HepG2 (cell line): ENCODE measurements around the gene ARL14EP. TPM values are rescaled to one million over a fixed set of nuclear protein-coding genes. Genes with fewer than 3 reads are reported as not detected.

Experiments
- ATF4 ChIP-seq, 2 experiments: fragments of 450-650 bp in 1 of 2; sonication (generic) in 1 of 2; formaldehyde crosslinking; IDR thresholded peaks; 2 replicates each; pipeline versions ENCODE4 v1.5.0 to v1.8.0; 2020 to 2022; ENCODE audit warnings: mild to moderate bottlenecking in 1 of 2, missing genetic modification reagents in 1 of 2
- CEBPB ChIP-seq: IDR thresholded peaks from 2 replicates; pipeline ENCODE4 v1.6.1; 2011; ENCODE audit warnings: low read depth, low read length, improper control_type of control experiment, borderline replicate concordance
- CERS6 ChIP-seq: sonication (generic); formaldehyde crosslinking; IDR thresholded peaks from 2 replicates; pipeline ENCODE4 v1.5.0; 2020; ENCODE audit warnings: missing genetic modification reagents
- DMAP1 ChIP-seq: IDR thresholded peaks from 2 replicates; pipeline ENCODE4 v1.6.1; 2016
- ELF4 ChIP-seq: sonication (generic); formaldehyde crosslinking; IDR thresholded peaks from 2 replicates; pipeline ENCODE4 v1.5.0; 2020; ENCODE audit warnings: missing genetic modification reagents, mild to moderate bottlenecking, moderate library complexity, borderline replicate concordance
- FOXA1 ChIP-seq, 2 experiments: fragments of 450-650 bp in 1 of 2; sonication (generic) in 1 of 2; formaldehyde crosslinking in 1 of 2; IDR thresholded peaks; 2 replicates each; pipeline versions ENCODE4 v1.4.0 to v1.6.1; 2016 to 2020; ENCODE audit warnings: missing genetic modification reagents in 1 of 2
- FOXA3 ChIP-seq: IDR thresholded peaks from 2 replicates; pipeline ENCODE4 v1.6.1; 2016; ENCODE audit warnings: missing genetic modification reagents, missing compliant biosample characterization
- FOXJ3 ChIP-seq: sonication (generic); formaldehyde crosslinking; IDR thresholded peaks from 2 replicates; pipeline ENCODE4 v1.4.0; 2020; ENCODE audit warnings: missing genetic modification reagents, mild to moderate bottlenecking, borderline replicate concordance
- HNF4A ChIP-seq: sonication (generic); formaldehyde crosslinking; IDR thresholded peaks from 2 replicates; pipeline ENCODE4 v1.4.0; 2020; ENCODE audit warnings: missing genetic modification reagents
- HNF4G ChIP-seq, 2 experiments: sonication (generic) in 1 of 2; formaldehyde crosslinking in 1 of 2; IDR thresholded peaks; 2 replicates each; pipeline versions ENCODE4 v1.4.0 to v1.6.1; 2011 to 2020; ENCODE audit warnings: borderline replicate concordance in 2 of 2, low read depth in 2 of 2, mild to moderate bottlenecking in 2 of 2, low read length in 1 of 2, missing genetic modification reagents in 1 of 2, moderate library complexity in 1 of 2
- IRF9 ChIP-seq: sonication (generic); formaldehyde crosslinking; IDR thresholded peaks from 2 replicates; pipeline ENCODE4 v1.8.0; 2022; ENCODE audit warnings: missing genetic modification reagents, mild to moderate bottlenecking, borderline replicate concordance
- ISL2 ChIP-seq: sonication (generic); formaldehyde crosslinking; IDR thresholded peaks from 2 replicates; pipeline ENCODE4 v1.5.0; 2020; ENCODE audit warnings: missing genetic modification reagents
- JUN ChIP-seq: sonication (generic); formaldehyde crosslinking; IDR thresholded peaks from 2 replicates; pipeline ENCODE4 v1.4.0; 2020; ENCODE audit warnings: mild to moderate bottlenecking, missing genetic modification reagents
- JUNB ChIP-seq: sonication (generic); formaldehyde crosslinking; IDR thresholded peaks from 2 replicates; pipeline ENCODE4 v1.8.0; 2022; ENCODE audit warnings: missing genetic modification reagents, mild to moderate bottlenecking, borderline replicate concordance
- RAD21 ChIP-seq: fragments of 450-650 bp; formaldehyde crosslinking; IDR thresholded peaks from 2 replicates; pipeline ENCODE4 v1.5.0; 2020; ENCODE audit warnings: mild to moderate bottlenecking
- RBAK ChIP-seq: sonication (generic); formaldehyde crosslinking; IDR thresholded peaks from 2 replicates; pipeline ENCODE4 v1.5.1; 2020; ENCODE audit warnings: mild to moderate bottlenecking, missing genetic modification reagents
- SKI ChIP-seq: fragments of 450-650 bp; IDR thresholded peaks from one replicate; pipeline ENCODE4 v1.6.1; 2018; ENCODE audit warnings: mild to moderate bottlenecking; ENCODE audit not compliant: partially characterized antibody
- SNAPC2 ChIP-seq: sonication (generic); formaldehyde crosslinking; IDR thresholded peaks from 2 replicates; pipeline ENCODE4 v1.8.1; 2022; ENCODE audit warnings: mild to moderate bottlenecking, missing genetic modification reagents
- SP140L ChIP-seq: sonication (generic); formaldehyde crosslinking; IDR thresholded peaks from 2 replicates; pipeline ENCODE4 v1.4.0; 2020; ENCODE audit warnings: missing genetic modification reagents, borderline replicate concordance
- SSRP1 ChIP-seq: IDR thresholded peaks from 2 replicates; pipeline ENCODE4 v1.6.1; 2016; ENCODE audit warnings: control low read depth
- TCF7 ChIP-seq: sonication (generic); IDR thresholded peaks from 2 replicates; pipeline ENCODE4 v1.6.1; 2016; ENCODE audit warnings: antibody characterized with exemption, low read depth
- ZEB1 ChIP-seq: IDR thresholded peaks from 2 replicates; pipeline ENCODE4 v1.6.1; 2012; ENCODE audit warnings: mild to moderate bottlenecking, low read depth, inconsistent platforms; ENCODE audit not compliant: insufficient replicate concordance
- ZNF275 ChIP-seq: sonication (generic); formaldehyde crosslinking; IDR thresholded peaks from 2 replicates; pipeline ENCODE4 v1.8.0; 2022; ENCODE audit warnings: missing genetic modification reagents, mild to moderate bottlenecking, inconsistent platforms, borderline replicate concordance
- ZNF296 ChIP-seq: sonication (generic); formaldehyde crosslinking; conservative IDR thresholded peaks from 2 replicates; pipeline ENCODE4 v1.5.0; 2020; ENCODE audit warnings: mild to moderate bottlenecking, missing genetic modification reagents
- ZNF543 ChIP-seq: sonication (generic); formaldehyde crosslinking; IDR thresholded peaks from 2 replicates; pipeline ENCODE4 v1.4.0; 2020; ENCODE audit warnings: mild to moderate bottlenecking, missing genetic modification reagents
- ZNF546 ChIP-seq: sonication (generic); formaldehyde crosslinking; conservative IDR thresholded peaks from 2 replicates; pipeline ENCODE4 v1.8.1; 2023; ENCODE audit warnings: mild to moderate bottlenecking, missing genetic modification reagents
- ZNF607 ChIP-seq: sonication (generic); formaldehyde crosslinking; IDR thresholded peaks from 2 replicates; pipeline ENCODE4 v1.5.1; 2020; ENCODE audit warnings: missing genetic modification reagents, mild to moderate bottlenecking, borderline replicate concordance
- ZNF7 ChIP-seq: IDR thresholded peaks from 2 replicates; pipeline ENCODE4 v1.6.1; 2016; ENCODE audit warnings: missing biosample characterization, missing genetic modification reagents
- ZNF788 ChIP-seq: sonication (generic); formaldehyde crosslinking; IDR thresholded peaks from 2 replicates; pipeline ENCODE4 v1.5.0; 2020; ENCODE audit warnings: mild to moderate bottlenecking, missing genetic modification reagents, borderline replicate concordance
- polyA plus RNA-seq, 8 experiments: library from polyadenylated mRNA; depleted of rRNA in 3 of 8; stranded (reverse) in 7 of 8; unstranded in 1 of 8; fragments of >200 nt; fragmentation: Illumina TruSeq in 4 of 8; extraction: Trizol in 4 of 8; gene quantifications; 2 replicates each; pipeline versions ENCODE4 v1.2.1 to v1.2.3, GENCODE V29; 2011 to 2016; ENCODE audit warnings: low read depth in 4 of 8, missing spikeins in 1 of 8, mixed read lengths in 1 of 8; ENCODE audit not compliant: insufficient read depth in 1 of 8
- total RNA-seq, 5 experiments: library from RNA; depleted of rRNA; stranded (reverse); fragments of >200 nt; fragmentation: Illumina TruSeq; extraction: Trizol; gene quantifications; 2 replicates each; pipeline ENCODE4 v1.2.3, GENCODE V29; 2016; ENCODE audit warnings: low read depth in 1 of 5

Gene ARL14EP
- total and polyA plus RNA-seq, 2 of the 13 experiments (the other 11 are each of a cell fraction or from before 2014, with no cell fraction given) = 9.8 to 15.4 TPM

- TF ChIP-seq ZNF788 (CRISPR knock-in tag) (no peak), RBAK (CRISPR knock-in tag) (no peak), DMAP1 (CRISPR knock-in tag) (no peak), ZEB1 (peak; percentile 46), RAD21 (CRISPR knock-in tag) (no peak), FOXJ3 (peak; percentile 82; the same call in 1 of the 2 replicates), SSRP1 (CRISPR knock-in tag) (peak; percentile 65; the same call in 1 of the 2 replicates), JUNB (CRISPR knock-in tag) (no peak), ZNF7 (CRISPR knock-in tag) (no peak), FOXA3 (CRISPR knock-in tag) (peak; percentile 93), ZNF275 (CRISPR knock-in tag) (no peak), JUN (no peak), IRF9 (CRISPR knock-in tag) (no peak), CERS6 (CRISPR knock-in tag) (no peak), SKI (peak; percentile 97), ZNF546 (CRISPR knock-in tag) (no peak), SP140L (CRISPR knock-in tag) (no peak), TCF7 (no peak), ZNF296 (CRISPR knock-in tag) (no peak), CEBPB (peak; percentile 92), ZNF607 (CRISPR knock-in tag) (no peak), FOXA1 (IDR thresholded peaks at IDR 0.05) (no peak), FOXA1 (CRISPR knock-in tag; IDR thresholded peaks at IDR 0.05) (peak; percentile 82), HNF4A (CRISPR knock-in tag) (peak; percentile 45), ZNF543 (CRISPR knock-in tag) (no peak), SNAPC2 (CRISPR knock-in tag) (no peak), ISL2 (CRISPR knock-in tag) (0 out of 2 replicates have a peak, but pooled peaks have one; percentile 15), ATF4 (CRISPR knock-in tag; IDR thresholded peaks at IDR 0.05) (0 out of 4 replicates have a peak, but pooled peaks of 1 of the 2 experiments have one; percentile 24), HNF4G (IDR thresholded peaks at IDR 0.05; ENCODE audit: borderline replicate concordance, low read depth, low read length) (no peak), HNF4G (CRISPR knock-in tag; IDR thresholded peaks at IDR 0.05; ENCODE audit: borderline replicate concordance, low read depth) (no peak), ELF4 (CRISPR knock-in tag) (no peak)
These were observed 30.4 kb upstream of the ARL14EP start (continued) for GRCh38 chr11:30292545-30292944.
